HepG2 (cell line): ENCODE measurements around the gene P3H4. TPM values are rescaled to one million over a fixed set of nuclear protein-coding genes. Genes with fewer than 3 reads are reported as not detected.

Experiments
- CAMTA2 ChIP-seq: sonication (generic); formaldehyde crosslinking; IDR thresholded peaks from 2 replicates; pipeline ENCODE4 v1.4.0; 2020; ENCODE audit warnings: mild to moderate bottlenecking, missing genetic modification reagents, borderline replicate concordance
- HES4 ChIP-seq: sonication (generic); formaldehyde crosslinking; IDR thresholded peaks from 2 replicates; pipeline ENCODE4 v1.9.0; 2021; ENCODE audit warnings: mild to moderate bottlenecking, missing genetic modification reagents, borderline replicate concordance
- MYNN ChIP-seq: sonication (generic); formaldehyde crosslinking; IDR thresholded peaks from 2 replicates; pipeline ENCODE4 v1.4.0; 2020; ENCODE audit warnings: mild to moderate bottlenecking, low read depth, missing genetic modification reagents
- NAIF1 ChIP-seq: sonication (generic); formaldehyde crosslinking; IDR thresholded peaks from 2 replicates; pipeline ENCODE4 v1.5.0; 2020; ENCODE audit warnings: mild to moderate bottlenecking, missing genetic modification reagents, borderline replicate concordance
- SCMH1 ChIP-seq: sonication (generic); formaldehyde crosslinking; IDR thresholded peaks from 2 replicates; pipeline ENCODE4 v1.9.0; 2021; ENCODE audit warnings: missing genetic modification reagents, mild to moderate bottlenecking, borderline replicate concordance
- SMC3 ChIP-seq: IDR thresholded peaks from 2 replicates; pipeline ENCODE4 v1.6.1; 2011; ENCODE audit warnings: low read length, improper control_type of control experiment
- TAF15 ChIP-seq: fragments of 200-400 bp; formaldehyde crosslinking; IDR thresholded peaks from one replicate; pipeline ENCODE4 v1.6.1; 2018; ENCODE audit warnings: mild to moderate bottlenecking, low read depth, low read length; ENCODE audit not compliant: poor library complexity, severe bottlenecking
- ZNF207 ChIP-seq: fragments of 450-650 bp; IDR thresholded peaks from 2 replicates; pipeline ENCODE4 v1.6.1; 2016; ENCODE audit warnings: antibody characterized with exemption, borderline replicate concordance
- ZNF329 ChIP-seq: sonication (generic); formaldehyde crosslinking; IDR thresholded peaks from 2 replicates; pipeline ENCODE4 v1.9.0; 2021; ENCODE audit warnings: low read depth, mild to moderate bottlenecking, missing genetic modification reagents
- ZNF337 ChIP-seq: sonication (generic); formaldehyde crosslinking; IDR thresholded peaks from 2 replicates; pipeline ENCODE4 v1.5.1; 2020; ENCODE audit warnings: missing genetic modification reagents, low read depth, mild to moderate bottlenecking, borderline replicate concordance
- ZNF556 ChIP-seq: sonication (generic); formaldehyde crosslinking; IDR thresholded peaks from 2 replicates; pipeline ENCODE4 v1.4.0; 2020; ENCODE audit warnings: mild to moderate bottlenecking, missing genetic modification reagents, borderline replicate concordance
- ZNF567 ChIP-seq: sonication (generic); formaldehyde crosslinking; IDR thresholded peaks from 2 replicates; pipeline ENCODE4 v1.8.1; 2023; ENCODE audit warnings: mild to moderate bottlenecking, missing genetic modification reagents, borderline replicate concordance
- ZNF83 ChIP-seq: sonication (generic); formaldehyde crosslinking; IDR thresholded peaks from 2 replicates; pipeline ENCODE4 v1.4.0; 2020; ENCODE audit warnings: missing genetic modification reagents, mild to moderate bottlenecking, borderline replicate concordance
- polyA plus RNA-seq, 8 experiments: library from polyadenylated mRNA; depleted of rRNA in 3 of 8; stranded (reverse) in 7 of 8; unstranded in 1 of 8; fragments of >200 nt; fragmentation: Illumina TruSeq in 4 of 8; extraction: Trizol in 4 of 8; gene quantifications; 2 replicates each; pipeline versions ENCODE4 v1.2.1 to v1.2.3, GENCODE V29; 2011 to 2016; ENCODE audit warnings: low read depth in 4 of 8, missing spikeins in 1 of 8, mixed read lengths in 1 of 8; ENCODE audit not compliant: insufficient read depth in 1 of 8
- total RNA-seq, 5 experiments: library from RNA; depleted of rRNA; stranded (reverse); fragments of >200 nt; fragmentation: Illumina TruSeq; extraction: Trizol; gene quantifications; 2 replicates each; pipeline ENCODE4 v1.2.3, GENCODE V29; 2016; ENCODE audit warnings: low read depth in 1 of 5
- TF ChIP-seq, protein P1 (sequence below): sonication (generic); formaldehyde crosslinking; IDR thresholded peaks from 2 replicates; pipeline ENCODE4 v1.9.0; 2021; ENCODE audit warnings: mild to moderate bottlenecking, missing genetic modification reagents
- TF ChIP-seq, protein P2 (sequence below): sonication (generic); formaldehyde crosslinking; IDR thresholded peaks from 2 replicates; pipeline ENCODE4 v1.4.0; 2020; ENCODE audit warnings: missing genetic modification reagents
- TF ChIP-seq, protein P3 (sequence below): sonication (generic); formaldehyde crosslinking; IDR thresholded peaks from 2 replicates; pipeline ENCODE4 v1.4.0; 2020; ENCODE audit warnings: mild to moderate bottlenecking, missing genetic modification reagents, borderline replicate concordance

The P3H4 gene
- total and polyA plus RNA-seq, 2 of the 13 experiments (the other 11 are each of a cell fraction or from before 2014, with no cell fraction given): 37.1 to 50.6 TPM

DNA sequence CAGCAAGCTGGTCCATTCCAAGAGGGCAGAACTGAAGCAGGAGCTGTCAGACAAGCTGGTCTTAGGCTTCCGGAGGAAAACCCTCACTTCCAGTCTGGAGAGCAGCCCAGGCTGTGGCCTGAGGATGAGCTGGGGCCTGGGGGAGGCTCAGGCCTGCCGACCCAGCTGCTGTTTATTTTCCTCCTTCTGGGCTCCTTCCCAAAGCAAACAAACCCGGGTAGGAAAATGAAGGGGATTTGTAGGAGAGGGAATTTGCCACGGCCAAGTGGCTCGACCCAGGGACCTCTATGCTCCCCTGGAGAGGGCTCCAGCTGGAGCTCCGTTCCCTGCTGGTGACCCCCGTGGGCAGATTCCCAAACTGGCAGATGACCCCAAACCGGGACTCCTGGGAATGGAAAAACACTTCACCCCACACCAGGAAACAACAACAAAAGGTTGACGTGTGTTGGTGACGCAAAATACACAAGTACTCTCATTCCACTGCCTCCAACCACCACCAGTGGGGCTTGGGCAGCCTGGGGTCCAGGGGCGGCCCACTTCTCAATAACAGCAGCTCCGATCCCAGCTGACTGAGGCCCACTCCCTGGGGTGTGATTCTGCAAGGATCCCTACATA lies 34.1 kb downstream of the P3H4 start (continued):
- TF ChIP-seq ZNF83 (CRISPR knock-in tag): no peak
- no peak for TF ChIP-seq ZNF329 (CRISPR knock-in tag)
- TF ChIP-seq, protein P1, sequence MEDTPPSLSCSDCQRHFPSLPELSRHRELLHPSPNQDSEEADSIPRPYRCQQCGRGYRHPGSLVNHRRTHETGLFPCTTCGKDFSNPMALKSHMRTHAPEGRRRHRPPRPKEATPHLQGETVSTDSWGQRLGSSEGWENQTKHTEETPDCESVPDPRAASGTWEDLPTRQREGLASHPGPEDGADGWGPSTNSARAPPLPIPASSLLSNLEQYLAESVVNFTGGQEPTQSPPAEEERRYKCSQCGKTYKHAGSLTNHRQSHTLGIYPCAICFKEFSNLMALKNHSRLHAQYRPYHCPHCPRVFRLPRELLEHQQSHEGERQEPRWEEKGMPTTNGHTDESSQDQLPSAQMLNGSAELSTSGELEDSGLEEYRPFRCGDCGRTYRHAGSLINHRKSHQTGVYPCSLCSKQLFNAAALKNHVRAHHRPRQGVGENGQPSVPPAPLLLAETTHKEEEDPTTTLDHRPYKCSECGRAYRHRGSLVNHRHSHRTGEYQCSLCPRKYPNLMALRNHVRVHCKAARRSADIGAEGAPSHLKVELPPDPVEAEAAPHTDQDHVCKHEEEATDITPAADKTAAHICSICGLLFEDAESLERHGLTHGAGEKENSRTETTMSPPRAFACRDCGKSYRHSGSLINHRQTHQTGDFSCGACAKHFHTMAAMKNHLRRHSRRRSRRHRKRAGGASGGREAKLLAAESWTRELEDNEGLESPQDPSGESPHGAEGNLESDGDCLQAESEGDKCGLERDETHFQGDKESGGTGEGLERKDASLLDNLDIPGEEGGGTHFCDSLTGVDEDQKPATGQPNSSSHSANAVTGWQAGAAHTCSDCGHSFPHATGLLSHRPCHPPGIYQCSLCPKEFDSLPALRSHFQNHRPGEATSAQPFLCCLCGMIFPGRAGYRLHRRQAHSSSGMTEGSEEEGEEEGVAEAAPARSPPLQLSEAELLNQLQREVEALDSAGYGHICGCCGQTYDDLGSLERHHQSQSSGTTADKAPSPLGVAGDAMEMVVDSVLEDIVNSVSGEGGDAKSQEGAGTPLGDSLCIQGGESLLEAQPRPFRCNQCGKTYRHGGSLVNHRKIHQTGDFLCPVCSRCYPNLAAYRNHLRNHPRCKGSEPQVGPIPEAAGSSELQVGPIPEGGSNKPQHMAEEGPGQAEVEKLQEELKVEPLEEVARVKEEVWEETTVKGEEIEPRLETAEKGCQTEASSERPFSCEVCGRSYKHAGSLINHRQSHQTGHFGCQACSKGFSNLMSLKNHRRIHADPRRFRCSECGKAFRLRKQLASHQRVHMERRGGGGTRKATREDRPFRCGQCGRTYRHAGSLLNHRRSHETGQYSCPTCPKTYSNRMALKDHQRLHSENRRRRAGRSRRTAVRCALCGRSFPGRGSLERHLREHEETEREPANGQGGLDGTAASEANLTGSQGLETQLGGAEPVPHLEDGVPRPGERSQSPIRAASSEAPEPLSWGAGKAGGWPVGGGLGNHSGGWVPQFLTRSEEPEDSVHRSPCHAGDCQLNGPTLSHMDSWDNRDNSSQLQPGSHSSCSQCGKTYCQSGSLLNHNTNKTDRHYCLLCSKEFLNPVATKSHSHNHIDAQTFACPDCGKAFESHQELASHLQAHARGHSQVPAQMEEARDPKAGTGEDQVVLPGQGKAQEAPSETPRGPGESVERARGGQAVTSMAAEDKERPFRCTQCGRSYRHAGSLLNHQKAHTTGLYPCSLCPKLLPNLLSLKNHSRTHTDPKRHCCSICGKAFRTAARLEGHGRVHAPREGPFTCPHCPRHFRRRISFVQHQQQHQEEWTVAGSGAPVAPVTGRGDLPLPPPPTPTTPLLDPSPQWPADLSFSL (CRISPR knock-in tag): 0 out of 2 replicates have a peak, but pooled peaks have one; percentile 49
- no peak for TF ChIP-seq SCMH1
- TF ChIP-seq HES4: 0 out of 2 replicates have a peak, but pooled peaks have one; percentile 41
- TF ChIP-seq, protein P2, sequence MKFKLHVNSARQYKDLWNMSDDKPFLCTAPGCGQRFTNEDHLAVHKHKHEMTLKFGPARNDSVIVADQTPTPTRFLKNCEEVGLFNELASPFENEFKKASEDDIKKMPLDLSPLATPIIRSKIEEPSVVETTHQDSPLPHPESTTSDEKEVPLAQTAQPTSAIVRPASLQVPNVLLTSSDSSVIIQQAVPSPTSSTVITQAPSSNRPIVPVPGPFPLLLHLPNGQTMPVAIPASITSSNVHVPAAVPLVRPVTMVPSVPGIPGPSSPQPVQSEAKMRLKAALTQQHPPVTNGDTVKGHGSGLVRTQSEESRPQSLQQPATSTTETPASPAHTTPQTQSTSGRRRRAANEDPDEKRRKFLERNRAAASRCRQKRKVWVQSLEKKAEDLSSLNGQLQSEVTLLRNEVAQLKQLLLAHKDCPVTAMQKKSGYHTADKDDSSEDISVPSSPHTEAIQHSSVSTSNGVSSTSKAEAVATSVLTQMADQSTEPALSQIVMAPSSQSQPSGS (CRISPR knock-in tag): no peak
- no peak for TF ChIP-seq ZNF567
- no peak for TF ChIP-seq CAMTA2 (CRISPR knock-in tag)
- TF ChIP-seq, protein P3, sequence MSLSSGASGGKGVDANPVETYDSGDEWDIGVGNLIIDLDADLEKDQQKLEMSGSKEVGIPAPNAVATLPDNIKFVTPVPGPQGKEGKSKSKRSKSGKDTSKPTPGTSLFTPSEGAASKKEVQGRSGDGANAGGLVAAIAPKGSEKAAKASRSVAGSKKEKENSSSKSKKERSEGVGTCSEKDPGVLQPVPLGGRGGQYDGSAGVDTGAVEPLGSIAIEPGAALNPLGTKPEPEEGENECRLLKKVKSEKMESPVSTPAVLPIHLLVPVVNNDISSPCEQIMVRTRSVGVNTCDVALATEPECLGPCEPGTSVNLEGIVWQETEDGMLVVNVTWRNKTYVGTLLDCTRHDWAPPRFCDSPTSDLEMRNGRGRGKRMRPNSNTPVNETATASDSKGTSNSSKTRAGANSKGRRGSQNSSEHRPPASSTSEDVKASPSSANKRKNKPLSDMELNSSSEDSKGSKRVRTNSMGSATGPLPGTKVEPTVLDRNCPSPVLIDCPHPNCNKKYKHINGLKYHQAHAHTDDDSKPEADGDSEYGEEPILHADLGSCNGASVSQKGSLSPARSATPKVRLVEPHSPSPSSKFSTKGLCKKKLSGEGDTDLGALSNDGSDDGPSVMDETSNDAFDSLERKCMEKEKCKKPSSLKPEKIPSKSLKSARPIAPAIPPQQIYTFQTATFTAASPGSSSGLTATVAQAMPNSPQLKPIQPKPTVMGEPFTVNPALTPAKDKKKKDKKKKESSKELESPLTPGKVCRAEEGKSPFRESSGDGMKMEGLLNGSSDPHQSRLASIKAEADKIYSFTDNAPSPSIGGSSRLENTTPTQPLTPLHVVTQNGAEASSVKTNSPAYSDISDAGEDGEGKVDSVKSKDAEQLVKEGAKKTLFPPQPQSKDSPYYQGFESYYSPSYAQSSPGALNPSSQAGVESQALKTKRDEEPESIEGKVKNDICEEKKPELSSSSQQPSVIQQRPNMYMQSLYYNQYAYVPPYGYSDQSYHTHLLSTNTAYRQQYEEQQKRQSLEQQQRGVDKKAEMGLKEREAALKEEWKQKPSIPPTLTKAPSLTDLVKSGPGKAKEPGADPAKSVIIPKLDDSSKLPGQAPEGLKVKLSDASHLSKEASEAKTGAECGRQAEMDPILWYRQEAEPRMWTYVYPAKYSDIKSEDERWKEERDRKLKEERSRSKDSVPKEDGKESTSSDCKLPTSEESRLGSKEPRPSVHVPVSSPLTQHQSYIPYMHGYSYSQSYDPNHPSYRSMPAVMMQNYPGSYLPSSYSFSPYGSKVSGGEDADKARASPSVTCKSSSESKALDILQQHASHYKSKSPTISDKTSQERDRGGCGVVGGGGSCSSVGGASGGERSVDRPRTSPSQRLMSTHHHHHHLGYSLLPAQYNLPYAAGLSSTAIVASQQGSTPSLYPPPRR: no peak
- TF ChIP-seq ZNF337 (CRISPR knock-in tag): peak; percentile 57; the same call in 1 of the 2 replicates
- TF ChIP-seq ZNF207: no peak
- TF ChIP-seq MYNN (CRISPR knock-in tag): 0 out of 2 replicates have a peak, but pooled peaks have one; percentile 3
- TF ChIP-seq TAF15: no peak
- peak; percentile 19; the same call in 1 of the 2 replicates for TF ChIP-seq ZNF556 (CRISPR knock-in tag)
- TF ChIP-seq SMC3: no peak
- no peak for TF ChIP-seq NAIF1
